Endothelial cell of umbilical vein (primary cell): ENCODE data around the gene QSER1. TPM values are rescaled to one million over a fixed set of nuclear protein-coding genes. Genes with fewer than 3 reads are reported as not detected.

Experiments used
- BruUV-seq: library from RNA; stranded (reverse); fragments of 400-500 nt; replicated peaks from 2 replicates; lab custom pipeline; 2021; lab: Mats Ljungman, UMichigan
- CTCF ChIA-PET: fragments of 300-600, 350-600 bp; sonication (Branson Sonifier 250); formaldehyde crosslinking; loops from one replicate; lab custom pipeline; 2021; ENCODE audit warnings: antibody characterized with exemption, inconsistent platforms; lab: Charles Lee
- POLR2A ChIA-PET: fragments of 300-600, 350-600 bp; sonication (Branson Sonifier 250); formaldehyde crosslinking; loops from one replicate; lab custom pipeline; 2021; ENCODE audit warnings: antibody characterized with exemption, inconsistent platforms; lab: Charles Lee
- DNase-seq: peaks from one replicate; pipeline ENCODE4 v3.0.0-alpha.2; 2011; ENCODE audit warnings: low read depth, low spot score
- FAIRE-seq: peaks from 2 replicates; lab custom pipeline; 2011; peaks lifted over from hg19 to GRCh38; lab: Jason Lieb, UNC
- H2AFZ ChIP-seq: 2 replicates; pipeline ENCODE4 v1.6.0; 2012; ENCODE audit warnings: low read depth, low read length, control low read depth, inconsistent platforms
- H3K27ac ChIP-seq: 2 replicates; pipeline ENCODE4 v1.5.1; 2011; ENCODE audit warnings: low read depth, mild to moderate bottlenecking, control low read depth, low read length, moderate library complexity; ENCODE audit not compliant: insufficient read depth
- H3K27me3 ChIP-seq, 2 experiments: 2 replicates each; pipeline versions ENCODE4 v1.6.0 to v1.6.1; 2011; ENCODE audit warnings: low read length in 2 of 2, mixed read lengths in 1 of 2; ENCODE audit not compliant: control insufficient read depth in 2 of 2, insufficient read depth in 2 of 2
- H3K36me3 ChIP-seq, 2 experiments: 2 replicates in 1 of 2; 3 replicates in 1 of 2; pipeline ENCODE4 v1.5.1; 2011; ENCODE audit warnings: low read length in 2 of 2, mild to moderate bottlenecking in 1 of 2, moderate library complexity in 1 of 2; ENCODE audit not compliant: control insufficient read depth in 2 of 2, insufficient read depth in 2 of 2; ENCODE audit errors: extremely low read depth in 1 of 2
- H3K4me1 ChIP-seq: 3 replicates; pipeline ENCODE4 v1.5.1; 2011; ENCODE audit warnings: mild to moderate bottlenecking, low read length; ENCODE audit not compliant: control insufficient read depth, insufficient read depth; ENCODE audit errors: extremely low read depth
- H3K4me2 ChIP-seq: 2 replicates; pipeline ENCODE4 v1.6.1; 2011; ENCODE audit warnings: low read length, control low read depth, mixed read lengths; ENCODE audit not compliant: insufficient read depth
- H3K4me3 ChIP-seq, 3 experiments: fragments of 200-600 bp in 1 of 3; sonication (generic), shearing (Covaris generic) in 1 of 3; replicated peaks in 1 of 3; 2 replicates each; pipeline ENCODE4 v1.5.1; 2011 to 2016; ENCODE audit warnings: control low read depth in 3 of 3, low read length in 3 of 3, mild to moderate bottlenecking in 2 of 3, inconsistent platforms in 1 of 3, low read depth in 1 of 3, moderate library complexity in 1 of 3; ENCODE audit not compliant: insufficient read depth in 1 of 3
- H3K79me2 ChIP-seq: 2 replicates; pipeline ENCODE4 v1.6.0; 2012; ENCODE audit warnings: low read length, inconsistent platforms; ENCODE audit not compliant: control insufficient read depth, insufficient read depth
- H3K9ac ChIP-seq: replicated peaks from 2 replicates; pipeline ENCODE3; 2011; ENCODE audit warnings: low read length, control low read depth; ENCODE audit not compliant: insufficient read depth; ENCODE audit errors: extremely low read depth
- H3K9me1 ChIP-seq: replicated peaks from 3 replicates; pipeline ENCODE4 v1.6.0; 2011; ENCODE audit warnings: mild to moderate bottlenecking, low read length; ENCODE audit not compliant: control insufficient read depth, insufficient read depth; ENCODE audit errors: extremely low read depth
- H3K9me3 ChIP-seq: replicated peaks from 2 replicates; pipeline ENCODE4 v1.5.1; 2012; ENCODE audit warnings: low read length, inconsistent platforms; ENCODE audit not compliant: control insufficient read depth, insufficient read depth
- H4K20me1 ChIP-seq: replicated peaks from 2 replicates; pipeline ENCODE3; 2011; ENCODE audit warnings: mild to moderate bottlenecking, low read length; ENCODE audit not compliant: control insufficient read depth, insufficient read depth; ENCODE audit errors: extremely low read depth
- CTCF ChIP-seq, 2 donors: IDR thresholded peaks; 1 replicate in 1 of 2; 2 replicates in 1 of 2; pipeline ENCODE4 v1.5.1; 2011; ENCODE audit warnings: low read length in 2 of 2, mild to moderate bottlenecking in 2 of 2, moderate library complexity in 2 of 2, control low read depth in 1 of 2, inconsistent platforms in 1 of 2, low read depth in 1 of 2; ENCODE audit not compliant: insufficient read depth in 1 of 2; ENCODE audit errors: extremely low read depth in 1 of 2
- EZH2 ChIP-seq: IDR thresholded peaks from 2 replicates; pipeline ENCODE4 v1.6.1; 2012; ENCODE audit warnings: borderline replicate concordance, low read depth, mild to moderate bottlenecking, moderate library complexity, low read length, inconsistent platforms; ENCODE audit not compliant: severe bottlenecking
- FOS ChIP-seq: IDR thresholded peaks from 2 replicates; pipeline ENCODE4 v1.6.1; 2011; ENCODE audit warnings: mild to moderate bottlenecking, low read length, moderate library complexity, borderline replicate concordance; ENCODE audit not compliant: insufficient read depth
- GATA2 ChIP-seq: IDR thresholded peaks from 2 replicates; pipeline ENCODE4 v1.7.0; 2011; ENCODE audit warnings: low read depth, mild to moderate bottlenecking, moderate library complexity, mixed read lengths, low read length; ENCODE audit not compliant: insufficient read length, insufficient read depth
- JUN ChIP-seq: IDR thresholded peaks from 2 replicates; pipeline ENCODE4 v1.6.1; 2011; ENCODE audit warnings: borderline replicate concordance, low read depth; ENCODE audit not compliant: insufficient read length, insufficient read depth
- MAX ChIP-seq: IDR thresholded peaks from 2 replicates; pipeline ENCODE4 v1.6.1; 2011; ENCODE audit not compliant: insufficient read depth, insufficient read length
- MYC ChIP-seq: IDR thresholded peaks from one replicate; pipeline ENCODE4 v1.6.1; 2011; ENCODE audit warnings: mild to moderate bottlenecking, low read depth, low read length
- POLR2A ChIP-seq: IDR thresholded peaks from 2 replicates; pipeline ENCODE4 v1.6.1; 2012; ENCODE audit warnings: low read depth, mild to moderate bottlenecking, control low read depth, low read length
- POLR2AphosphoS5 ChIP-seq: IDR thresholded peaks from 2 replicates; pipeline ENCODE4 v1.6.1; 2012; ENCODE audit warnings: low read depth, mild to moderate bottlenecking, control low read depth, low read length, moderate library complexity; ENCODE audit not compliant: insufficient read depth
- dilution Hi-C: fragments of 300-500 bp; cut with MboI; formaldehyde crosslinking; loops from one replicate; pipeline ENCODE4 v1.15.0; 2019; ENCODE audit warnings: low sequenced_read_pairs; ENCODE audit not compliant: extremely low pct_ligation_motif_present
- intact Hi-C: fragments of 100-400 bp; cut with micrococcal nuclease; formaldehyde crosslinking; loops from one replicate; pipeline ENCODE4 v1.10.0; 2022
- polyA plus RNA-seq, 4 experiments: library from polyadenylated mRNA; depleted of rRNA in 3 of 4; stranded (reverse) in 3 of 4; unstranded in 1 of 4; fragments of >200 nt; gene quantifications; 2 replicates each; pipeline versions ENCODE4 v1.2.1 to v1.2.3, GENCODE V29; 2011 to 2012; ENCODE audit warnings: missing spikeins in 1 of 4
- total RNA-seq: library from RNA; stranded (reverse); gene quantifications from 2 replicates; pipeline ENCODE4 v1.2.3, GENCODE V29; 2021

QSER1 gene
- total and polyA plus RNA-seq, 2 donors (not counting 3 experiments of a cell fraction or from before 2014, with no cell fraction given): 5.5 to 36.6 TPM

- H3K9me1 ChIP-seq: no peaks in the 10 kb centered on the region
- ChIA-PET CTCF (interaction anchor here (0.7 to 1.1 kb wide), 3 partner anchors 8 to 65 kb away, joined by 3 to 4 read pairs (median 3); no protein-coding TSS in a partner anchor), POLR2A (no interaction called here)
- H3K4me2 ChIP-seq: no peak overlapping the region
- intact Hi-C loops: no loop called here
- peaks cover 4 to 6% of the 10 kb centered on the region in 2 experiments for H3K27me3 ChIP-seq
- no peaks in the 10 kb centered on the region for H3K9me3 ChIP-seq
- no peak overlapping the region for H2AFZ ChIP-seq
- H3K79me2 ChIP-seq: no peaks in the 10 kb centered on the region
- H3K27ac ChIP-seq: no peak overlapping the region
- dilution Hi-C loops: no loop called here
- FAIRE-seq: peak; percentile 63
- no peaks in the 10 kb centered on the region for H3K4me1 ChIP-seq
- TF ChIP-seq FOS (no peak), GATA2 (no peak), EZH2 (no peak), POLR2A (no peak), MYC (no peak), CTCF (IDR thresholded peaks at IDR 0.05; ENCODE audit: extremely low read depth in 1 of 2, insufficient read depth in 1 of 2, low read depth in 1 of 2, low read length in 2 of 2) (no peak), JUN (no peak), POLR2AphosphoS5 (no peak), MAX (no peak)
- peak; percentile 60 for DNase-seq
- H4K20me1 ChIP-seq: no peaks in the 10 kb centered on the region
- H3K36me3 ChIP-seq: no peaks in the 10 kb centered on the region
- H3K9ac ChIP-seq: no peak overlapping the region
- no peak overlapping the region for H3K4me3 ChIP-seq
- BruUV-seq: no TSS peak
Measured at GRCh38 chr11:33000181-33000580, 107.6 kb downstream of the QSER1 start.
